ENCODE measurements around the gene NFYC.

DNA sequence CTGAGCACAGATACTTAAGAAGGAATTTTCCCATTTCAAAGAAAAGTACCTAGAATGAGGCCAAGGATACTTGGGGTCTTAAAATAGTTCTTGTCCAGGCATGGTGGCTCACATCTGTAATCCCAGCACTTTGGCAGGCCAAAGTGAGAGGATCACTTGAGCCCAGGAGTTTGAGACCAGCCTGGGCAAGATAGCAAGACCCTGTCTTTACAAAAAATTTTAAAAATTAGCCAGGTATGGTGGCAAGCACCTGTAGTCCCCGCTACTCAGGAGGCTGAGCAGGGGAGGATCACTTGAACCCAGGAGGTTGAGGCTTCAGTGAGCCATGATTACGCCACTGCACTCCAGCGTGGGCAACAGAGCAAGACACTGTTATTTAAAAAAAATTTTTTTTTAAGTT is 29.0 kb downstream of the NFYC start:
- TF ChIP-seq, protein P1, sequence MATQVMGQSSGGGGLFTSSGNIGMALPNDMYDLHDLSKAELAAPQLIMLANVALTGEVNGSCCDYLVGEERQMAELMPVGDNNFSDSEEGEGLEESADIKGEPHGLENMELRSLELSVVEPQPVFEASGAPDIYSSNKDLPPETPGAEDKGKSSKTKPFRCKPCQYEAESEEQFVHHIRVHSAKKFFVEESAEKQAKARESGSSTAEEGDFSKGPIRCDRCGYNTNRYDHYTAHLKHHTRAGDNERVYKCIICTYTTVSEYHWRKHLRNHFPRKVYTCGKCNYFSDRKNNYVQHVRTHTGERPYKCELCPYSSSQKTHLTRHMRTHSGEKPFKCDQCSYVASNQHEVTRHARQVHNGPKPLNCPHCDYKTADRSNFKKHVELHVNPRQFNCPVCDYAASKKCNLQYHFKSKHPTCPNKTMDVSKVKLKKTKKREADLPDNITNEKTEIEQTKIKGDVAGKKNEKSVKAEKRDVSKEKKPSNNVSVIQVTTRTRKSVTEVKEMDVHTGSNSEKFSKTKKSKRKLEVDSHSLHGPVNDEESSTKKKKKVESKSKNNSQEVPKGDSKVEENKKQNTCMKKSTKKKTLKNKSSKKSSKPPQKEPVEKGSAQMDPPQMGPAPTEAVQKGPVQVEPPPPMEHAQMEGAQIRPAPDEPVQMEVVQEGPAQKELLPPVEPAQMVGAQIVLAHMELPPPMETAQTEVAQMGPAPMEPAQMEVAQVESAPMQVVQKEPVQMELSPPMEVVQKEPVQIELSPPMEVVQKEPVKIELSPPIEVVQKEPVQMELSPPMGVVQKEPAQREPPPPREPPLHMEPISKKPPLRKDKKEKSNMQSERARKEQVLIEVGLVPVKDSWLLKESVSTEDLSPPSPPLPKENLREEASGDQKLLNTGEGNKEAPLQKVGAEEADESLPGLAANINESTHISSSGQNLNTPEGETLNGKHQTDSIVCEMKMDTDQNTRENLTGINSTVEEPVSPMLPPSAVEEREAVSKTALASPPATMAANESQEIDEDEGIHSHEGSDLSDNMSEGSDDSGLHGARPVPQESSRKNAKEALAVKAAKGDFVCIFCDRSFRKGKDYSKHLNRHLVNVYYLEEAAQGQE (IDR thresholded peaks at IDR 0.05; ENCODE audit: insufficient read depth in 1 of 2, low read depth in 2 of 2, low read length in 2 of 2) = no peak
- TF ChIP-seq TAF1 (IDR thresholded peaks at IDR 0.05; ENCODE audit: borderline replicate concordance, insufficient read depth, low read length) = no peak
- no peak for TF ChIP-seq FOXP2 (optimal IDR thresholded peaks at IDR 0.05; ENCODE audit: borderline replicate concordance, extremely low read depth, extremely low read length, insufficient read depth)
- no peak for TF ChIP-seq POLR2AphosphoS5 (IDR thresholded peaks at IDR 0.05; ENCODE audit: low read depth, low read length)

All from PFSK-1 (cell line).